ENCODE data around the gene CPSF3. TPM values are rescaled to one million over a fixed set of nuclear protein-coding genes. Genes with fewer than 3 reads are reported as not detected.

Gene CPSF3
- total and polyA plus RNA-seq, 12 donors: 12.8 to 19.8 (median 16.1) TPM

DNA sequence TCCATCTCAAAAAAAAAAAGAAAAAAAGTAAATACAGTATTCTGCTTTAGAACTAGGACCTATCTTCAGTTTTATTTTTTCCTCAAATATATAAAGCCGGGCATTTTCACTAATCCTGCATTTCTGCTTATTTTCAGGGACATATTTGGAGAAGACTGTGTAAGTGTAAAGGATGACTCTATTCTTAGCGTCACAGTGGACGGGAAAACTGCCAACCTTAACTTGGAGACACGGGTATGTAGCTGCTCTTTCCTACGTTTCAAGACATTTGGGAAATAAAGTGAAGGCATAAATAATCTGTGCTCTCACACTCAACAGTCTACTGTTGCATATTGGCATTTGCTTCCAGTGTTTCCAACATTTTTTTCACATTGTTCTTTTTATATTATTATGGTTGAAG is 47.8 kb downstream of the CPSF3 start:
- Histone ChIP-seq H3K27me3 (no peaks in the 10 kb centered on the region), H3K27ac (no peak overlapping the region), H3K9me3 (no peaks in the 10 kb centered on the region), H3K4me3 (no peak overlapping the region), H3K4me1 (peaks cover 0 to 24% (median 17%) of the 10 kb centered on the region in 9 donors), H3K36me3 (peaks cover 0 to 47% (median 0%) of the 10 kb centered on the region in 9 donors)
- ATAC-seq (no peak), DNase-seq (no peak)
- intact Hi-C loops (cut with DNase I): loop anchor here in 1 of 10 donors (10.0 kb wide), 1 partner anchor 294 kb away; no protein-coding TSS in a partner anchor
- WGBS, 2 donors: 66 to 75% methylated on average over 5 of the region's 5 CpGs
- TF ChIP-seq, protein P1, sequence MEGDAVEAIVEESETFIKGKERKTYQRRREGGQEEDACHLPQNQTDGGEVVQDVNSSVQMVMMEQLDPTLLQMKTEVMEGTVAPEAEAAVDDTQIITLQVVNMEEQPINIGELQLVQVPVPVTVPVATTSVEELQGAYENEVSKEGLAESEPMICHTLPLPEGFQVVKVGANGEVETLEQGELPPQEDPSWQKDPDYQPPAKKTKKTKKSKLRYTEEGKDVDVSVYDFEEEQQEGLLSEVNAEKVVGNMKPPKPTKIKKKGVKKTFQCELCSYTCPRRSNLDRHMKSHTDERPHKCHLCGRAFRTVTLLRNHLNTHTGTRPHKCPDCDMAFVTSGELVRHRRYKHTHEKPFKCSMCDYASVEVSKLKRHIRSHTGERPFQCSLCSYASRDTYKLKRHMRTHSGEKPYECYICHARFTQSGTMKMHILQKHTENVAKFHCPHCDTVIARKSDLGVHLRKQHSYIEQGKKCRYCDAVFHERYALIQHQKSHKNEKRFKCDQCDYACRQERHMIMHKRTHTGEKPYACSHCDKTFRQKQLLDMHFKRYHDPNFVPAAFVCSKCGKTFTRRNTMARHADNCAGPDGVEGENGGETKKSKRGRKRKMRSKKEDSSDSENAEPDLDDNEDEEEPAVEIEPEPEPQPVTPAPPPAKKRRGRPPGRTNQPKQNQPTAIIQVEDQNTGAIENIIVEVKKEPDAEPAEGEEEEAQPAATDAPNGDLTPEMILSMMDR (IDR thresholded peaks at IDR 0.05): no peak

GRCh38 chr2:9472511-9472910 is 49.1 kb downstream of the CPSF3 start:
- peaks cover 0 to 47% (median 0%) of the 10 kb centered on the region in 9 donors for H3K36me3 ChIP-seq
- intact Hi-C loops (cut with DNase I): loop anchor here in 1 of 10 donors (10.0 kb wide), 1 partner anchor 292 kb away; no protein-coding TSS in a partner anchor
- WGBS, 2 donors: 97 to 98% methylated on average over 9 of the region's 9 CpGs
- no peak for DNase-seq
- H3K9me3 ChIP-seq: no peaks in the 10 kb centered on the region
- TF ChIP-seq, protein P1 (IDR thresholded peaks at IDR 0.05): no peak
- H3K27me3 ChIP-seq: no peaks in the 10 kb centered on the region
- H3K27ac ChIP-seq: no peak overlapping the region
- no peak overlapping the region for H3K4me3 ChIP-seq
- no peak for ATAC-seq
- peaks cover 0 to 37% (median 24%) of the 10 kb centered on the region in 9 donors for H3K4me1 ChIP-seq

GRCh38 chr2:9473308-9473984 is 50.0 kb downstream of the CPSF3 start:
- H3K4me3 ChIP-seq: peak overlapping the region; percentile 59 to 95 (median 82)
- H3K27ac ChIP-seq: peak overlapping the region in 7 of 10 donors; percentile 85 to 92 (median 91)
- intact Hi-C loops (cut with DNase I): loop anchor here in 1 of 10 donors (10.0 kb wide), 1 partner anchor 291 kb away; no protein-coding TSS in a partner anchor
- ATAC-seq (peak in 4 of 8 donors; percentile 1 to 12 (median 4)), DNase-seq (no peak)
- H3K4me1 ChIP-seq: peaks cover 0 to 46% (median 29%) of the 10 kb centered on the region in 9 donors
- peaks cover 0 to 42% (median 3%) of the 10 kb centered on the region in 9 donors for H3K36me3 ChIP-seq
- 29 to 42% methylated on average over 24 of the region's 24 CpGs for WGBS, 2 donors
- H3K9me3 ChIP-seq: no peaks in the 10 kb centered on the region
- H3K27me3 ChIP-seq: no peaks in the 10 kb centered on the region
- TF ChIP-seq, protein P1 (IDR thresholded peaks at IDR 0.05): peak in 1 of 9 donors; percentile 18

- intact Hi-C loops (cut with DNase I): loop anchor here in 1 of 10 donors (10.0 kb wide), 1 partner anchor 291 kb away; no protein-coding TSS in a partner anchor
Observed at GRCh38 chr2:9473985-9474360, 50.5 kb downstream of the CPSF3 start.

More at GRCh38 chr2:9473985-9474360, 50.5 kb downstream of the CPSF3 start:
- WGBS, 2 donors: 5 to 8% methylated on average over 39 of the region's 39 CpGs
- Histone ChIP-seq H3K9me3 (no peaks in the 10 kb centered on the region), H3K4me1 (peaks cover 0 to 52% (median 29%) of the 10 kb centered on the region in 9 donors), H3K4me3 (peak overlapping the region; percentile 59 to 95 (median 82)), H3K27me3 (no peaks in the 10 kb centered on the region), H3K36me3 (peaks cover 0 to 43% (median 7%) of the 10 kb centered on the region in 9 donors), H3K27ac (peak overlapping the region; percentile 64 to 92 (median 90))
- peak; percentile 32 to 54 for DNase-seq
- TF ChIP-seq, protein P1 (IDR thresholded peaks at IDR 0.05): no peak
- peak; percentile 29 to 57 (median 44) for ATAC-seq
